HepG2 (cell line): Measurements from ENCODE around the gene KAZN. TPM values are rescaled to one million over a fixed set of nuclear protein-coding genes. Genes with fewer than 3 reads are reported as not detected.
A peak's percentile ranks its signal among the peaks of the same experiment; 100 is the strongest.

ENCODE experiments used
- AGO1 ChIP-seq: fragments of 200-400 bp; formaldehyde crosslinking; IDR thresholded peaks from 2 replicates; pipeline ENCODE4 v1.6.1; 2017; ENCODE audit warnings: mild to moderate bottlenecking, low read depth, low read length, moderate library complexity; ENCODE audit not compliant: poor library complexity, severe bottlenecking
- ELF1 ChIP-seq: sonication (generic); formaldehyde crosslinking; IDR thresholded peaks from 2 replicates; pipeline ENCODE4 v1.4.0; 2020; ENCODE audit warnings: missing genetic modification reagents
- JUNB ChIP-seq: sonication (generic); formaldehyde crosslinking; IDR thresholded peaks from 2 replicates; pipeline ENCODE4 v1.8.0; 2022; ENCODE audit warnings: missing genetic modification reagents, mild to moderate bottlenecking, borderline replicate concordance
- KLF6 ChIP-seq: IDR thresholded peaks from 2 replicates; pipeline ENCODE4 v1.8.0; 2016; ENCODE audit warnings: missing biosample characterization, missing genetic modification reagents
- MAFG ChIP-seq: sonication (generic); formaldehyde crosslinking; IDR thresholded peaks from 2 replicates; pipeline ENCODE4 v1.5.1; 2020; ENCODE audit warnings: mild to moderate bottlenecking, missing genetic modification reagents
- NFE2L1 ChIP-seq: sonication (generic); formaldehyde crosslinking; IDR thresholded peaks from 2 replicates; pipeline ENCODE4 v1.4.0; 2020; ENCODE audit warnings: missing genetic modification reagents, mild to moderate bottlenecking, borderline replicate concordance
- NFYB ChIP-seq: sonication (generic); formaldehyde crosslinking; IDR thresholded peaks from 2 replicates; pipeline ENCODE4 v1.4.0; 2020; ENCODE audit warnings: missing genetic modification reagents
- RELA ChIP-seq: sonication (generic); formaldehyde crosslinking; IDR thresholded peaks from 2 replicates; pipeline ENCODE4 v1.4.0; 2020; ENCODE audit warnings: missing genetic modification reagents
- SIN3B ChIP-seq: fragments of 150-350 bp; IDR thresholded peaks from 2 replicates; pipeline ENCODE4 v1.6.1; 2014; ENCODE audit warnings: low read length
- TBX3 ChIP-seq: fragments of 450-650 bp; IDR thresholded peaks from 2 replicates; pipeline ENCODE4 v1.6.1; 2017; ENCODE audit warnings: antibody characterized with exemption, mild to moderate bottlenecking, inconsistent platforms, borderline replicate concordance
- TCF12 ChIP-seq, 2 experiments: fragments of 450-650 bp in 1 of 2; sonication (generic) in 1 of 2; formaldehyde crosslinking in 1 of 2; IDR thresholded peaks; 2 replicates each; pipeline versions ENCODE4 v1.6.1 to v1.8.0; 2017 to 2022; ENCODE audit warnings: antibody characterized with exemption in 1 of 2, mild to moderate bottlenecking in 1 of 2, missing genetic modification reagents in 1 of 2, moderate library complexity in 1 of 2
- U2AF2 ChIP-seq: fragments of 200-400 bp; formaldehyde crosslinking; IDR thresholded peaks from 2 replicates; pipeline ENCODE4 v1.6.1; 2017; ENCODE audit warnings: low read depth, mild to moderate bottlenecking, low read length
- ZBTB1 ChIP-seq: sonication (generic); formaldehyde crosslinking; IDR thresholded peaks from 2 replicates; pipeline ENCODE4 v1.4.0; 2020; ENCODE audit warnings: missing genetic modification reagents, borderline replicate concordance
- ZBTB7A ChIP-seq: sonication (generic); formaldehyde crosslinking; IDR thresholded peaks from 2 replicates; pipeline ENCODE4 v1.8.0; 2022; ENCODE audit warnings: mild to moderate bottlenecking, missing genetic modification reagents
- ZNF337 ChIP-seq: sonication (generic); formaldehyde crosslinking; IDR thresholded peaks from 2 replicates; pipeline ENCODE4 v1.5.1; 2020; ENCODE audit warnings: missing genetic modification reagents, low read depth, mild to moderate bottlenecking, borderline replicate concordance
- ZNF430 ChIP-seq: sonication (generic); formaldehyde crosslinking; IDR thresholded peaks from 2 replicates; pipeline ENCODE4 v1.9.0; 2021; ENCODE audit warnings: mild to moderate bottlenecking, missing genetic modification reagents
- ZNF616 ChIP-seq: sonication (generic); formaldehyde crosslinking; IDR thresholded peaks from 2 replicates; pipeline ENCODE4 v1.5.0; 2020; ENCODE audit warnings: low read depth, mild to moderate bottlenecking, missing genetic modification reagents
- ZNF788 ChIP-seq: sonication (generic); formaldehyde crosslinking; IDR thresholded peaks from 2 replicates; pipeline ENCODE4 v1.5.0; 2020; ENCODE audit warnings: mild to moderate bottlenecking, missing genetic modification reagents, borderline replicate concordance
- ZNF83 ChIP-seq: sonication (generic); formaldehyde crosslinking; IDR thresholded peaks from 2 replicates; pipeline ENCODE4 v1.4.0; 2020; ENCODE audit warnings: missing genetic modification reagents, mild to moderate bottlenecking, borderline replicate concordance
- polyA plus RNA-seq, 8 experiments: library from polyadenylated mRNA; depleted of rRNA in 3 of 8; stranded (reverse) in 7 of 8; unstranded in 1 of 8; fragments of >200 nt; fragmentation: Illumina TruSeq in 4 of 8; extraction: Trizol in 4 of 8; gene quantifications; 2 replicates each; pipeline versions ENCODE4 v1.2.1 to v1.2.3, GENCODE V29; 2011 to 2016; ENCODE audit warnings: low read depth in 4 of 8, missing spikeins in 1 of 8, mixed read lengths in 1 of 8; ENCODE audit not compliant: insufficient read depth in 1 of 8
- total RNA-seq, 5 experiments: library from RNA; depleted of rRNA; stranded (reverse); fragments of >200 nt; fragmentation: Illumina TruSeq; extraction: Trizol; gene quantifications; 2 replicates each; pipeline ENCODE4 v1.2.3, GENCODE V29; 2016; ENCODE audit warnings: low read depth in 1 of 5
- TF ChIP-seq, protein P1 (sequence below): sonication (generic); formaldehyde crosslinking; IDR thresholded peaks from 2 replicates; pipeline ENCODE4 v1.4.0; 2020; ENCODE audit warnings: missing genetic modification reagents, borderline replicate concordance
- TF ChIP-seq, protein P2 (sequence below): sonication (generic); formaldehyde crosslinking; IDR thresholded peaks from 2 replicates; pipeline ENCODE4 v1.8.1; 2023; ENCODE audit warnings: mild to moderate bottlenecking, moderate library complexity, missing genetic modification reagents

Gene KAZN
- total and polyA plus RNA-seq, 2 of the 13 experiments (the other 11 are each of a cell fraction or from before 2014, with no cell fraction given): 10.4 to 13.5 TPM

DNA sequence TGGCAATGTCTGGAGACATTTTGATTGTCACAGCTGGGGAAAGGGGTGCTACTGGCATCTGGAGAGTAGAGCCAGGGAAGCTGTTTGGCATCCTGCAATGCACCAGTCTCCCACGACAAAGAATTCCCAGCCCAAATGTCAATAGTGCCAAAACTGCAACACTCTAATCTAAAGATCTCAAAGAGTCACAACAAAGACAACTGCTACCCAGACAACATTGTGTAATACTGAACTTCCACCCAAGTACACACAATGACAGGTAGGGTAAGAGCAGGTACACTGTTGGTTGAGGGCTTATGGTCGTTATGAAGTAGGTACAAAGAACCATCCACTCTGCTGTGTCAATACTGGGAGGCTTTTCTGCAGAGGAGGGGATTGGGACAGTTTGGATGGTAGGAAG lies 546.8 kb downstream of the KAZN start (continued):
- TF ChIP-seq ZNF337 (CRISPR knock-in tag): 0 out of 2 replicates have a peak, but pooled peaks have one; percentile 49
- peak; percentile 60; the same call in 1 of the 2 replicates for TF ChIP-seq TBX3
- no peak for TF ChIP-seq RELA (CRISPR knock-in tag)
- TF ChIP-seq NFYB (CRISPR knock-in tag): no peak
- no peak for TF ChIP-seq KLF6 (CRISPR knock-in tag)
- peak; percentile 15; the same call in 1 of the 2 replicates for TF ChIP-seq JUNB
- TF ChIP-seq ZBTB7A: no peak
- no peak for TF ChIP-seq ZBTB1
- TF ChIP-seq ZNF83 (CRISPR knock-in tag): no peak
- no peak for TF ChIP-seq MAFG (CRISPR knock-in tag)
- TF ChIP-seq, protein P1, sequence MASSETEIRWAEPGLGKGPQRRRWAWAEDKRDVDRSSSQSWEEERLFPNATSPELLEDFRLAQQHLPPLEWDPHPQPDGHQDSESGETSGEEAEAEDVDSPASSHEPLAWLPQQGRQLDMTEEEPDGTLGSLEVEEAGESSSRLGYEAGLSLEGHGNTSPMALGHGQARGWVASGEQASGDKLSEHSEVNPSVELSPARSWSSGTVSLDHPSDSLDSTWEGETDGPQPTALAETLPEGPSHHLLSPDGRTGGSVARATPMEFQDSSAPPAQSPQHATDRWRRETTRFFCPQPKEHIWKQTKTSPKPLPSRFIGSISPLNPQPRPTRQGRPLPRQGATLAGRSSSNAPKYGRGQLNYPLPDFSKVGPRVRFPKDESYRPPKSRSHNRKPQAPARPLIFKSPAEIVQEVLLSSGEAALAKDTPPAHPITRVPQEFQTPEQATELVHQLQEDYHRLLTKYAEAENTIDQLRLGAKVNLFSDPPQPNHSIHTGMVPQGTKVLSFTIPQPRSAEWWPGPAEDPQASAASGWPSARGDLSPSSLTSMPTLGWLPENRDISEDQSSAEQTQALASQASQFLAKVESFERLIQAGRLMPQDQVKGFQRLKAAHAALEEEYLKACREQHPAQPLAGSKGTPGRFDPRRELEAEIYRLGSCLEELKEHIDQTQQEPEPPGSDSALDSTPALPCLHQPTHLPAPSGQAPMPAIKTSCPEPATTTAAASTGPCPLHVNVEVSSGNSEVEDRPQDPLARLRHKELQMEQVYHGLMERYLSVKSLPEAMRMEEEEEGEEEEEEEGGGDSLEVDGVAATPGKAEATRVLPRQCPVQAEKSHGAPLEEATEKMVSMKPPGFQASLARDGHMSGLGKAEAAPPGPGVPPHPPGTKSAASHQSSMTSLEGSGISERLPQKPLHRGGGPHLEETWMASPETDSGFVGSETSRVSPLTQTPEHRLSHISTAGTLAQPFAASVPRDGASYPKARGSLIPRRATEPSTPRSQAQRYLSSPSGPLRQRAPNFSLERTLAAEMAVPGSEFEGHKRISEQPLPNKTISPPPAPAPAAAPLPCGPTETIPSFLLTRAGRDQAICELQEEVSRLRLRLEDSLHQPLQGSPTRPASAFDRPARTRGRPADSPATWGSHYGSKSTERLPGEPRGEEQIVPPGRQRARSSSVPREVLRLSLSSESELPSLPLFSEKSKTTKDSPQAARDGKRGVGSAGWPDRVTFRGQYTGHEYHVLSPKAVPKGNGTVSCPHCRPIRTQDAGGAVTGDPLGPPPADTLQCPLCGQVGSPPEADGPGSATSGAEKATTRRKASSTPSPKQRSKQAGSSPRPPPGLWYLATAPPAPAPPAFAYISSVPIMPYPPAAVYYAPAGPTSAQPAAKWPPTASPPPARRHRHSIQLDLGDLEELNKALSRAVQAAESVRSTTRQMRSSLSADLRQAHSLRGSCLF (CRISPR knock-in tag): no peak
- TF ChIP-seq ZNF616 (CRISPR knock-in tag): no peak
- 0 out of 2 replicates have a peak, but pooled peaks have one; percentile 35 for TF ChIP-seq ELF1 (CRISPR knock-in tag)
- no peak for TF ChIP-seq NFE2L1 (CRISPR knock-in tag)
- no peak for TF ChIP-seq ZNF430 (CRISPR knock-in tag)
- no peak for TF ChIP-seq AGO1
- TF ChIP-seq ZNF788: no peak; the same call in 1 of the 2 replicates
- no peak for TF ChIP-seq U2AF2
- no peak for TF ChIP-seq SIN3B
- no peak for TF ChIP-seq TCF12 (IDR thresholded peaks at IDR 0.05)
- no peak for TF ChIP-seq TCF12 (CRISPR knock-in tag; IDR thresholded peaks at IDR 0.05)
- TF ChIP-seq, protein P2, sequence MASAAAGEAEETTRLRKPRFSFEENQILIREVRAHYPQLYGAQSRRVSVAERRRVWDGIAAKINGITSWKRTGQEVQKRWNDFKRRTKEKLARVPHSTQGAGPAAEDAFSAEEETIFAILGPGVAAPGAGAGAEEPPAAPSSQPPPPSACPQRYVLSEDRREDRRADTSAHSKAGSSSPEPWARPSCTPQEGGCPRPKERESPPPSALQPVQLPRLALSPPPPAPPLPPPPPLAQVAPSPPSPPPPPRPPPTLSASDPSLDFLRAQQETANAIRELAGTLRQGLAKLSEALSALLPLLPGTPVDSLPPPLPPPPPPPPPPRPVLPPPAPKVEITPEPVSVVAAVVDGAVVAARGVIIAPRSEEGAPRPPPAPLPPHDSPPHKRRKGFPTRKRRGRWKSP (CRISPR knock-in tag): 0 out of 2 replicates have a peak, but pooled peaks have one; percentile 34
